Ovary (tissue), 9 donors: ENCODE data around the gene SYNDIG1. TPM values are rescaled to one million over a fixed set of nuclear protein-coding genes. Genes with fewer than 3 reads are reported as not detected.

ENCODE experiments used
- DNase-seq, 5 donors: peaks; one replicate each; pipeline ENCODE4 v3.0.0-alpha.2; 2019 to 2020
- H3K27ac ChIP-seq, 2 donors: fragments of 200-600 bp; one replicate each; pipeline versions ENCODE4 v1.5.1 to v1.8.0; 2019 to 2022
- H3K27me3 ChIP-seq: fragments of 200-600 bp; one replicate; pipeline ENCODE4 v1.8.0; 2022
- H3K36me3 ChIP-seq: fragments of 200-600 bp; sonication (generic); one replicate; pipeline ENCODE4 v1.5.1; 2019
- H3K4me1 ChIP-seq: one replicate; pipeline ENCODE4 v1.8.1; 2013; ENCODE audit warnings: mild to moderate bottlenecking, moderate library complexity; ENCODE audit not compliant: insufficient read depth
- H3K4me3 ChIP-seq: fragments of 200-600 bp; sonication (generic); one replicate; pipeline ENCODE4 v1.5.1; 2017
- H3K9me3 ChIP-seq, 2 donors: fragments of 200-600 bp in 1 of 2; sonication (generic) in 1 of 2; one replicate each; pipeline versions ENCODE4 v1.5.1 to v1.8.1; 2013 to 2019; ENCODE audit warnings: mild to moderate bottlenecking in 1 of 2, moderate library complexity in 1 of 2
- CTCF ChIP-seq, 3 donors: fragments of 450-650 bp in 2 of 3; fragments of 200-600 bp in 1 of 3; IDR thresholded peaks; one replicate each; pipeline versions ENCODE4 v1.5.1 to v1.8.0; 2016 to 2022; ENCODE audit warnings: antibody characterized with exemption in 3 of 3, mild to moderate bottlenecking in 1 of 3
- EP300 ChIP-seq: sonication (generic); formaldehyde crosslinking; IDR thresholded peaks from one replicate; pipeline ENCODE4 v1.6.1; 2017; ENCODE audit warnings: antibody characterized with exemption
- POLR2A ChIP-seq: fragments of 450-650 bp; IDR thresholded peaks from one replicate; pipeline ENCODE4 v1.6.1; 2017; ENCODE audit warnings: antibody characterized with exemption, mild to moderate bottlenecking, moderate library complexity
- WGBS, 3 donors: extraction: QIAGEN DNeasy Blood & Tissue Kit in 1 of 3; methylation state at CpG; one replicate each; pipeline versions ENCODE4 v1.1.5 to v1.1.7; 2013 to 2017; 5-methylcytosine and 5-hydroxymethylcytosine counted together
- intact Hi-C, 4 donors: fragments of 100-400 bp; cut with DNase I; formaldehyde crosslinking; loops; one replicate each; pipeline versions ENCODE4 v1.11.0 to v1.15.1; 2022 to 2023
- polyA plus RNA-seq, 2 donors: library from polyadenylated mRNA; stranded (reverse); fragments of 200-250 nt in 1 of 2; fragments of 350-450 nt in 1 of 2; fragmentation: Illumina TruSeq in 1 of 2; extraction: RNeasy Lipid Tissue Mini Kit (QIAGEN cat#74804) in 1 of 2; gene quantifications; one replicate each; pipeline ENCODE4 v1.2.3, GENCODE V29; 2013 to 2014
- total RNA-seq, 7 donors: library from RNA; depleted of rRNA in 2 of 7; stranded (reverse); fragments of >200 nt in 2 of 7; fragmentation: NEBNext Ultra II Directional in 3 of 7; extraction: Animal tissue kit (Norgen Biotek cat#: 25700) in 3 of 7; gene quantifications; one replicate each; pipeline versions ENCODE4 v1.1.0 to v1.2.4, GENCODE V29; 2016 to 2023
- donor health status: DM: no; HTN: no; CAD: no; lungs with moderate emphysema.
- donor health status: DM: no; HTN: no; CAD: no.
- donor health status: Bipolar disorder and iron deficiency.
- donor health status: DM: yes; HTN: yes; CAD: no.
- donor health status: DM: no; HTN: no; CAD: no.
- donor health status: DM: yes; HTN: yes; CAD: no.

SYNDIG1 gene
- total and polyA plus RNA-seq, 9 donors: 0.10 to 6.8 (median 1.1) TPM; not detected in 1

GRCh38 chr20:24615353-24615752 is 145.9 kb downstream of the SYNDIG1 start:
- intact Hi-C loops: loop anchor here in 1 of 4 donors (10.0 kb wide), 1 partner anchor 59 kb away; no protein-coding TSS in a partner anchor
- no peak overlapping the region for H3K4me3 ChIP-seq
- no peaks in the 10 kb centered on the region for H3K4me1 ChIP-seq
- H3K9me3 ChIP-seq: no peaks in the 10 kb centered on the region
- DNase-seq: no peak
- H3K27ac ChIP-seq: no peak overlapping the region
- WGBS, 3 donors: 84 to 95% (median 91%) methylated on average over 8 of the region's 8 CpGs
- H3K36me3 ChIP-seq: no peaks in the 10 kb centered on the region
- no peak for TF ChIP-seq CTCF (IDR thresholded peaks at IDR 0.05)
- no peak for TF ChIP-seq POLR2A
- H3K27me3 ChIP-seq: no peaks in the 10 kb centered on the region

GRCh38 chr20:24616258-24617079 is 147.0 kb downstream of the SYNDIG1 start:
- no peaks in the 10 kb centered on the region for H3K9me3 ChIP-seq
- H3K4me1 ChIP-seq: no peaks in the 10 kb centered on the region
- no peaks in the 10 kb centered on the region for H3K36me3 ChIP-seq
- DNase-seq: no peak
- 69 to 74% (median 70%) methylated on average over 19 of the region's 19 CpGs for WGBS, 3 donors
- H3K27me3 ChIP-seq: no peaks in the 10 kb centered on the region
- H3K27ac ChIP-seq: no peak overlapping the region
- H3K4me3 ChIP-seq: no peak overlapping the region
- intact Hi-C loops: loop anchor here in 1 of 4 donors (10.0 kb wide), 1 partner anchor 58 kb away; no protein-coding TSS in a partner anchor
- TF ChIP-seq CTCF (IDR thresholded peaks at IDR 0.05) (no peak), EP300 (no peak), POLR2A (no peak)

DNA sequence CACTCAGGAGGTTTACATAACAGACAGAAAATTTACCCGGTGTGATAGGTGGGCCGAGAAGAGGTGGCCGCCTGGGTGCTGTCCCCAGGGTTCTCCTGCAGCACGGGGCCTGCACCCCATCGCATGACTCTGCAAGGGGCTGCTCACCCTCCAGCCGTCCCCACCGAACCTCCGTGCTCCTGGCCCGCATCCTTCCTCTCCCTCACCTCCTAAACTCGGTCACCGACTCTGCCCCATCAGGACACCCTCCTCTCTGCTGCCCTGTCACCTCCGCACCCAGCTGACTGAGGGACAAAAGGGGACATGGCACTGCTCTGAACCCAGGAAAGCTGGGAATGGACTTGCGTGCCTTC is 147.6 kb downstream of the SYNDIG1 start:
- Histone ChIP-seq H3K27ac (no peak overlapping the region), H3K9me3 (no peaks in the 10 kb centered on the region), H3K4me3 (no peak overlapping the region), H3K4me1 (no peaks in the 10 kb centered on the region), H3K36me3 (no peaks in the 10 kb centered on the region), H3K27me3 (no peaks in the 10 kb centered on the region)
- no peak for TF ChIP-seq EP300
- no peak for TF ChIP-seq POLR2A
- TF ChIP-seq CTCF (IDR thresholded peaks at IDR 0.05): no peak
- intact Hi-C loops: loop anchor here in 1 of 4 donors (10.0 kb wide), 1 partner anchor 58 kb away; no protein-coding TSS in a partner anchor
- no peak for DNase-seq
- WGBS, 3 donors: 81 to 92% (median 89%) methylated on average over 13 of the region's 13 CpGs

GRCh38 chr20:24617757-24618450 is 148.5 kb downstream of the SYNDIG1 start:
- H3K4me3 ChIP-seq: no peak overlapping the region
- no peak overlapping the region for H3K27ac ChIP-seq
- DNase-seq: no peak
- WGBS, 3 donors: 44 to 54% (median 52%) methylated on average over 13 to 21 of the region's 21 CpGs
- TF ChIP-seq CTCF (IDR thresholded peaks at IDR 0.05) (no peak), POLR2A (no peak), EP300 (no peak)
- H3K4me1 ChIP-seq: no peaks in the 10 kb centered on the region
- H3K27me3 ChIP-seq: no peaks in the 10 kb centered on the region
- intact Hi-C loops: loop anchor here in 1 of 4 donors (10.0 kb wide), 1 partner anchor 57 kb away; no protein-coding TSS in a partner anchor
- no peaks in the 10 kb centered on the region for H3K36me3 ChIP-seq
- no peaks in the 10 kb centered on the region for H3K9me3 ChIP-seq
